B cell (primary cell): ENCODE data around the gene COL28A1. TPM values are rescaled to one million over a fixed set of nuclear protein-coding genes. Genes with fewer than 3 reads are reported as not detected.

Experiments used
- ATAC-seq: fragments of 200-7000 bp; cut with Tn5 transposase; one replicate; pipeline ENCODE4 v1.10.0; 2021; ENCODE audit warnings: low read depth, mild to moderate bottlenecking, moderate number of reproducible peaks, moderate library complexity
- CTCF ChIA-PET: fragments of 350-600 bp; sonication (Branson Sonifier 250); formaldehyde crosslinking; loops from one replicate; lab custom pipeline; 2021; ENCODE audit warnings: antibody characterized with exemption, inconsistent platforms; lab: Charles Lee
- POLR2A ChIA-PET: fragments of 350-600 bp; sonication (Branson Sonifier 250); formaldehyde crosslinking; loops from one replicate; lab custom pipeline; 2021; ENCODE audit warnings: antibody characterized with exemption; lab: Charles Lee
- DNase-seq: peaks from one replicate; pipeline ENCODE4 v3.0.0; 2013
- H2AFZ ChIP-seq: 2 replicates; pipeline ENCODE4 v1.6.1; 2012; ENCODE audit warnings: mild to moderate bottlenecking, low read depth, low read length; ENCODE audit not compliant: insufficient read depth, poor library complexity, severe bottlenecking
- H3K27ac ChIP-seq, 2 donors: 1 replicate in 1 of 2; 2 replicates in 1 of 2; pipeline ENCODE4 v1.5.1; 2012 to 2013; ENCODE audit warnings: low read length in 2 of 2, mild to moderate bottlenecking in 2 of 2, moderate library complexity in 1 of 2
- H3K27me3 ChIP-seq, 4 experiments: fragments of 200-600 bp in 1 of 4; sonication (generic) in 1 of 4; replicated peaks in 1 of 4; 1 replicate in 2 of 4; 2 replicates in 2 of 4; pipeline versions ENCODE4 v1.6.1 to v1.7.0; 2013 to 2016; ENCODE audit warnings: low read length in 3 of 4, mild to moderate bottlenecking in 2 of 4, mixed read lengths in 1 of 4, moderate library complexity in 1 of 4; ENCODE audit not compliant: insufficient read depth in 4 of 4, control insufficient read depth in 3 of 4; ENCODE audit errors: control extremely low read depth in 1 of 4
- H3K36me3 ChIP-seq, 2 experiments: replicated peaks in 1 of 2; 1 replicate in 1 of 2; 2 replicates in 1 of 2; pipeline versions ENCODE4 v1.6.1 to v1.7.1; 2013; ENCODE audit warnings: low read length in 1 of 2; ENCODE audit not compliant: insufficient read depth in 2 of 2, control insufficient read depth in 1 of 2; ENCODE audit errors: control extremely low read depth in 1 of 2, extremely low read depth in 1 of 2
- H3K4me1 ChIP-seq, 2 donors: fragments of 200-600 bp in 1 of 2; sonication (generic) in 1 of 2; 1 replicate in 1 of 2; 2 replicates in 1 of 2; pipeline versions ENCODE4 v1.5.1 to v1.6.1; 2013 to 2017; ENCODE audit warnings: low read length in 2 of 2; ENCODE audit not compliant: control insufficient read depth in 2 of 2, insufficient read depth in 2 of 2
- H3K4me2 ChIP-seq: replicated peaks from 2 replicates; pipeline ENCODE3; 2012; ENCODE audit warnings: mild to moderate bottlenecking, low read depth, low read length; ENCODE audit not compliant: poor library complexity, severe bottlenecking
- H3K4me3 ChIP-seq, 5 experiments: fragments of 200-600 bp in 1 of 5; sonication (generic) in 1 of 5; 1 replicate in 3 of 5; 2 replicates in 2 of 5; pipeline versions ENCODE4 v1.5.1 to v1.7.0; 2011 to 2016; ENCODE audit warnings: low read length in 4 of 5, mild to moderate bottlenecking in 4 of 5, low read depth in 2 of 5, control low read depth in 1 of 5, moderate library complexity in 1 of 5; ENCODE audit not compliant: insufficient read depth in 1 of 5; ENCODE audit errors: control extremely low read depth in 1 of 5, extremely low read depth in 1 of 5
- H3K79me2 ChIP-seq: fragments of 200-600 bp; sonication (generic); one replicate; pipeline ENCODE4 v1.6.0; 2016; ENCODE audit warnings: low read length; ENCODE audit not compliant: control insufficient read depth, insufficient read depth
- H3K9ac ChIP-seq: fragments of 200-600 bp; sonication (generic); 2 replicates; pipeline ENCODE4 v1.6.1; 2017; ENCODE audit warnings: mild to moderate bottlenecking, low read length, moderate library complexity
- H3K9me3 ChIP-seq, 3 donors: one replicate each; pipeline versions ENCODE4 v1.6.1 to v1.7.1; 2013; ENCODE audit warnings: low read length in 2 of 3; ENCODE audit not compliant: control insufficient read depth in 2 of 3, insufficient read depth in 1 of 3; ENCODE audit errors: control extremely low read depth in 1 of 3
- H4K20me1 ChIP-seq: 2 replicates; pipeline ENCODE4 v1.6.0; 2012; ENCODE audit warnings: mild to moderate bottlenecking, low read length; ENCODE audit not compliant: insufficient read depth, control insufficient read depth, poor library complexity, severe bottlenecking
- H3K27ac Mint-ChIP-seq: one replicate; pipeline ENCODE4 v1.8.0; 2021; ENCODE audit warnings: mixed read lengths
- H3K27me3 Mint-ChIP-seq: one replicate; pipeline ENCODE4 v1.8.0; 2021; ENCODE audit warnings: mixed read lengths
- H3K4me1 Mint-ChIP-seq: one replicate; pipeline ENCODE4 v1.8.0; 2021; ENCODE audit warnings: mixed read lengths
- H3K4me3 Mint-ChIP-seq: one replicate; pipeline ENCODE4 v1.8.0; 2021; ENCODE audit warnings: mixed read lengths
- H3K9me3 Mint-ChIP-seq: one replicate; pipeline ENCODE4 v1.8.0; 2022; ENCODE audit warnings: mixed read lengths; ENCODE audit not compliant: insufficient read depth
- CTCF ChIP-seq: fragments of 200-600 bp; IDR thresholded peaks from one replicate; pipeline ENCODE4 v1.8.0; 2022; ENCODE audit warnings: antibody characterized with exemption, mild to moderate bottlenecking
- EZH2 ChIP-seq: IDR thresholded peaks from 2 replicates; pipeline ENCODE4 v1.6.1; 2012; ENCODE audit warnings: borderline replicate concordance, low read depth, mild to moderate bottlenecking, moderate library complexity, low read length; ENCODE audit not compliant: insufficient read depth, poor library complexity, severe bottlenecking
- WGBS: methylation state at CpG from one replicate; pipeline ENCODE4 v1.1.5; 2013; ENCODE audit warnings: missing lambda C conversion rate; ENCODE audit not compliant: insufficient coverage; 5-methylcytosine and 5-hydroxymethylcytosine counted together
- intact Hi-C: fragments of 100-400 bp; cut with micrococcal nuclease; formaldehyde crosslinking; loops from one replicate; pipeline ENCODE4 v1.10.0; 2022
- polyA plus RNA-seq: library from polyadenylated mRNA; depleted of rRNA; stranded (reverse); fragments of >200 nt; gene quantifications from 2 replicates; pipeline ENCODE4 v1.2.3, GENCODE V29; 2012
- total RNA-seq, 2 donors: library from RNA; stranded (reverse); fragments of 120-200 nt in 1 of 2; gene quantifications; 1 replicate in 1 of 2; 2 replicates in 1 of 2; pipeline versions ENCODE4 v1.2.3 to v1.2.4, GENCODE V29; 2013 to 2022

The COL28A1 gene
- total and polyA plus RNA-seq, 2 donors (not counting 1 experiment from before 2014, with no cell fraction given): 0.18 to 0.67 TPM

- WGBS: no CpG with 5 or more reads among the region's 2 CpGs
- H3K9ac ChIP-seq: no peak overlapping the region
- TF ChIP-seq CTCF (no peak), EZH2 (no peak)
- no peaks in the 10 kb centered on the region for H3K79me2 ChIP-seq
- POLR2A ChIA-PET: no interaction called here
- no peak overlapping the region for H3K4me2 ChIP-seq
- ATAC-seq (no peak), DNase-seq (no peak)
- no peaks in the 10 kb centered on the region for H3K27me3 ChIP-seq
- Mint-ChIP-seq H3K4me3 (no peak overlapping the region), H3K9me3 (no peaks in the 10 kb centered on the region), H3K27me3 (no peaks in the 10 kb centered on the region), H3K27ac (no peak overlapping the region), H3K4me1 (peaks cover 12% of the 10 kb centered on the region)
- H3K4me3 ChIP-seq: no peak overlapping the region
- H3K27ac ChIP-seq: no peak overlapping the region
- H3K36me3 ChIP-seq: no peaks in the 10 kb centered on the region
- no peaks in the 10 kb centered on the region for H4K20me1 ChIP-seq
- H3K4me1 ChIP-seq: peaks cover 4 to 13% of the 10 kb centered on the region in 2 donors
- CTCF ChIA-PET: no interaction called here
- no peaks in the 10 kb centered on the region for H3K9me3 ChIP-seq
- intact Hi-C loops: no loop called here
- H2AFZ ChIP-seq: no peak overlapping the region
Measured at GRCh38 chr7:7418997-7419396, 116.7 kb downstream of the COL28A1 start.

DNA sequence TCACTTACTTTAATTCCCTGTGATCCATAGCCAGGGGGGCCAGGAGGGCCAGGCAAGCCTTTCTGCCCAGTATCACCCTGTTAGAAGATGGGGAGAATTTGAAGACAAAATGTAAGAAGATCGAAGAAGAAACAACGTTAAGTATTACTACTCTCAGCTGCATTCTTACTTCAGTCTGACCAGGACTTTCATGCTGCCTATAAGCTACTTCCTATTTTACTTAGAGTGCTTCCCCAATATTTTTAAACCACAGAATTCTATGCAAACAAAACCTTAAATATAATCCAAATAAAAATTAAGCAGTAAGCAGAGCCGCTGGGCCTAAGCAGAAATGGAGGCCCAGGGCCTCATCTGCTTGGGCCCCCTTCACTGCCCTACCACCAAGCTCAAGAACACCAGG is 117.8 kb downstream of the COL28A1 start:
- no peaks in the 10 kb centered on the region for H3K36me3 ChIP-seq
- no peak overlapping the region for H3K27ac Mint-ChIP-seq
- POLR2A ChIA-PET: no interaction called here

More for the DNA sequence above, 117.8 kb downstream of the COL28A1 start:
- Histone ChIP-seq H3K4me1 (peaks cover 4 to 13% of the 10 kb centered on the region in 2 donors), H3K4me2 (peak overlapping the region; percentile 22), H2AFZ (peak overlapping the region; percentile 38), H3K9me3 (no peaks in the 10 kb centered on the region), H3K27me3 (no peaks in the 10 kb centered on the region), H3K79me2 (no peaks in the 10 kb centered on the region), H3K27ac (peak overlapping the region in 1 of 2 donors; percentile 6), H3K4me3 (no peak overlapping the region), H4K20me1 (no peaks in the 10 kb centered on the region), H3K9ac (no peak overlapping the region)
- Mint-ChIP-seq H3K27me3 (no peaks in the 10 kb centered on the region), H3K4me1 (peaks cover 12% of the 10 kb centered on the region), H3K9me3 (no peaks in the 10 kb centered on the region), H3K4me3 (no peak overlapping the region)
- DNase-seq (no peak), ATAC-seq (no peak)
- TF ChIP-seq CTCF: no peak
- no peak for TF ChIP-seq EZH2
- CTCF ChIA-PET: interaction anchor here (1.0 kb wide), 1 partner anchor 315 kb away, joined by 3 read pairs; no protein-coding TSS in a partner anchor
- WGBS: 43% methylated on average over 1 of the region's 3 CpGs
- intact Hi-C loops: no loop called here
